Central memory CD4-positive, alpha-beta T cell (primary cell): ENCODE measurements around the gene SHANK1.

Source experiments
- DNase-seq: peaks from one replicate; pipeline ENCODE4 v3.0.0; 2022

The SHANK1 gene

GRCh38 chr19:50679177-50680125, 40.2 kb downstream of the SHANK1 start:
- peak; percentile 60 for DNase-seq

GRCh38 chr19:50678323-50678722, 41.3 kb downstream of the SHANK1 start:
- no peak for DNase-seq

GRCh38 chr19:50677636-50678035, 42.0 kb downstream of the SHANK1 start:
- no peak for DNase-seq

- DNase-seq: no peak
Measured at GRCh38 chr19:50676625-50677197, 42.9 kb downstream of the SHANK1 start.

- DNase-seq: no peak
Measured at GRCh38 chr19:50673118-50673517, 46.5 kb downstream of the SHANK1 start.

GRCh38 chr19:50670102-50670380, 49.6 kb downstream of the SHANK1 start:
- no peak for DNase-seq

GRCh38 chr19:50669302-50670101, 50.1 kb downstream of the SHANK1 start:
- DNase-seq: no peak

- no peak for DNase-seq
Measured at GRCh38 chr19:50668879-50669278, 50.7 kb downstream of the SHANK1 start.

GRCh38 chr19:50668416-50668815, 51.2 kb downstream of the SHANK1 start:
- no peak for DNase-seq

GRCh38 chr19:50667759-50668231, 51.8 kb downstream of the SHANK1 start:
- no peak for DNase-seq

- DNase-seq: no peak
Measured at GRCh38 chr19:50667177-50667758, 52.3 kb downstream of the SHANK1 start.

- DNase-seq: no peak
Measured at GRCh38 chr19:50666346-50667176, 53.0 kb downstream of the SHANK1 start.

- no peak for DNase-seq
Measured at GRCh38 chr19:50664204-50664603, 55.4 kb downstream of the SHANK1 start.

GRCh38 chr19:50663482-50663790, 56.2 kb downstream of the SHANK1 start:
- no peak for DNase-seq

GRCh38 chr19:50662651-50663481, 56.7 kb downstream of the SHANK1 start:
- DNase-seq: no peak

GRCh38 chr19:50661766-50662650, 57.6 kb downstream of the SHANK1 start:
- no peak for DNase-seq

GRCh38 chr19:50661023-50661422, 58.6 kb downstream of the SHANK1 start:
- DNase-seq: no peak

GRCh38 chr19:50660088-50660366, 59.6 kb downstream of the SHANK1 start:
- DNase-seq: no peak

GRCh38 chr19:50659318-50660087, 60.1 kb downstream of the SHANK1 start:
- DNase-seq: no peak
